ENCODE data around the gene RARG.

RARG gene

GRCh38 chr12:53231921-53232645, at the start of gene RARG:
Gene RARG (minus strand): TSS chr12:53232209. CDS start chr12:53227545, 4,664 bp downstream.
- TF ChIP-seq ZNF274 (IDR thresholded peaks at IDR 0.05; ENCODE audit: low read depth, low read length): no peak
- H3K4me3 ChIP-seq (ENCODE audit: low read length): peak within 1 kb of the TSS; percentile 38; the same call in 1 of the 2 replicates

GRCh38 chr12:53279888-53280498, 48.0 kb upstream of the RARG start:
- no peak for TF ChIP-seq ZNF274 (IDR thresholded peaks at IDR 0.05; ENCODE audit: low read depth, low read length)
- no peak overlapping the region for H3K4me3 ChIP-seq (ENCODE audit: low read length)

- no peak for TF ChIP-seq ZNF274 (IDR thresholded peaks at IDR 0.05; ENCODE audit: low read depth, low read length)
- no peak overlapping the region for H3K4me3 ChIP-seq (ENCODE audit: low read length)
These were observed 47.4 kb upstream of the RARG start for GRCh38 chr12:53279283-53279869.

- no peak for TF ChIP-seq ZNF274 (IDR thresholded peaks at IDR 0.05; ENCODE audit: low read depth, low read length)
- no peak overlapping the region for H3K4me3 ChIP-seq (ENCODE audit: low read length)
These were observed 46.0 kb upstream of the RARG start for GRCh38 chr12:53277981-53278380.

- no peak overlapping the region for H3K4me3 ChIP-seq (ENCODE audit: low read length)
- TF ChIP-seq ZNF274 (IDR thresholded peaks at IDR 0.05; ENCODE audit: low read depth, low read length): no peak
These were observed 44.5 kb upstream of the RARG start for GRCh38 chr12:53276511-53276910.

- TF ChIP-seq ZNF274 (IDR thresholded peaks at IDR 0.05; ENCODE audit: low read depth, low read length): no peak
These were observed 42.4 kb upstream of the RARG start for GRCh38 chr12:53274445-53274844.

GRCh38 chr12:53268630-53269562, 36.9 kb upstream of the RARG start:
- H3K4me3 ChIP-seq (ENCODE audit: low read length): peak overlapping the region; percentile 67
- no peak for TF ChIP-seq ZNF274 (IDR thresholded peaks at IDR 0.05; ENCODE audit: low read depth, low read length)

More at GRCh38 chr12:53274445-53274844, 42.4 kb upstream of the RARG start:
- H3K4me3 ChIP-seq (ENCODE audit: low read length): no peak overlapping the region

- TF ChIP-seq ZNF274 (IDR thresholded peaks at IDR 0.05; ENCODE audit: low read depth, low read length): no peak
- peak within 1 kb of the TSS; percentile 67 for H3K4me3 ChIP-seq (ENCODE audit: low read length)
These were observed 36.1 kb upstream of the RARG start, which contains the start of gene ESPL1 for GRCh38 chr12:53267999-53268629. Gene ESPL1 (plus strand): TSS chr12:53268299. CDS start chr12:53268767, 468 bp downstream.

GRCh38 chr12:53267306-53267998, 35.4 kb upstream of the RARG start:
- peak overlapping the region; percentile 67; the same call in 1 of the 2 replicates for H3K4me3 ChIP-seq (ENCODE audit: low read length)
- TF ChIP-seq ZNF274 (IDR thresholded peaks at IDR 0.05; ENCODE audit: low read depth, low read length): no peak

- TF ChIP-seq ZNF274 (IDR thresholded peaks at IDR 0.05; ENCODE audit: low read depth, low read length): no peak
- no peak overlapping the region for H3K4me3 ChIP-seq (ENCODE audit: low read length)
These were observed 33.8 kb upstream of the RARG start for GRCh38 chr12:53265783-53266182.

GRCh38 chr12:53259891-53260290, 27.9 kb upstream of the RARG start:
- no peak for TF ChIP-seq ZNF274 (IDR thresholded peaks at IDR 0.05; ENCODE audit: low read depth, low read length)
- no peak overlapping the region for H3K4me3 ChIP-seq (ENCODE audit: low read length)

- no peak for TF ChIP-seq ZNF274 (IDR thresholded peaks at IDR 0.05; ENCODE audit: low read depth, low read length)
- H3K4me3 ChIP-seq (ENCODE audit: low read length): no peak overlapping the region
These were observed 26.8 kb upstream of the RARG start for GRCh38 chr12:53258541-53259539.
